ENCODE measurements around the gene PARD6A. TPM values are rescaled to one million over a fixed set of nuclear protein-coding genes. Genes with fewer than 3 reads are reported as not detected.
A peak's percentile ranks its signal among the peaks of the same experiment; 100 is the strongest.

The PARD6A gene
- total RNA-seq, 1 experiment from 2014 or later: 5.6 TPM

GRCh38 chr16:67666559-67667452 lies 6.0 kb downstream of the PARD6A start, which contains the start of the genes C16orf86 and ENKD1:
TSS of gene C16orf86 (plus strand) at chr16:67666814. CDS start at chr16:67666971, 157 bp downstream.
TSS of gene ENKD1 (minus strand) at chr16:67666750. CDS start at chr16:67666442, 308 bp downstream.
- ChIA-PET RAD21 (ENCODE audit: low non-redundant PET in 1 of 2, low total read pairs in 2 of 2, uncharacterized antibody in 2 of 2, unreplicated experiment in 2 of 2) (no interaction called here), POLR2A (no interaction called here), CTCF (interaction anchor here (1.3 to 2.7 kb wide), 3 partner anchors 120 to 186 kb away, joined by 6 to 22 read pairs (median 7); partner anchors contain the start of gene ATP6V0D1)
- H3K36me3 ChIP-seq (ENCODE audit: control insufficient read depth in 1 of 2, insufficient read depth in 2 of 2, low read length in 2 of 2): no peaks in the 10 kb centered on the region
- DNase-seq (ENCODE audit: low read depth, low spot score) (peak; percentile 32), ATAC-seq (peak; percentile 62)
- peak within 1 kb of the TSS; percentile 63 to 71 for H3K4me3 ChIP-seq (replicated peaks in 1 of 2; ENCODE audit: low read depth in 1 of 2, low read length in 2 of 2)
- intact Hi-C loops (cut with micrococcal nuclease): loop anchor here (1.0 to 10.0 kb wide), 2 partner anchors 105 to 712 kb away; partner anchors contain the start of gene CTCF
- peak within 1 kb of the TSS; percentile 78 for H3K9ac ChIP-seq (ENCODE audit: low read length)
- peak within 1 kb of the TSS; percentile 98 for H3K4me2 ChIP-seq (ENCODE audit: low read length)
- H3K9me2 ChIP-seq (ENCODE audit: insufficient read depth): no peaks in the 10 kb centered on the region
- H4K20me1 ChIP-seq (ENCODE audit: insufficient read depth): no peaks in the 10 kb centered on the region
- TF ChIP-seq CEBPB (IDR thresholded peaks at IDR 0.05; ENCODE audit: low read depth) (no peak), SP1 (IDR thresholded peaks at IDR 0.05; ENCODE audit: low read depth) (no peak), TCF7L2 (IDR thresholded peaks at IDR 0.05; ENCODE audit: borderline replicate concordance, extremely low read depth, insufficient read depth, insufficient read length) (no peak), SIN3A (IDR thresholded peaks at IDR 0.05; ENCODE audit: low read depth) (no peak), EZH2phosphoT487 (IDR thresholded peaks at IDR 0.05; ENCODE audit: borderline replicate concordance) (no peak), YY1 (IDR thresholded peaks at IDR 0.05; ENCODE audit: extremely low read depth, insufficient replicate concordance, low read depth, low read length) (peak; percentile 16), JUND (IDR thresholded peaks at IDR 0.05) (no peak), SRF (IDR thresholded peaks at IDR 0.05; ENCODE audit: low read depth) (no peak), POLR2A (IDR thresholded peaks at IDR 0.05; ENCODE audit: borderline replicate concordance, extremely low read depth, insufficient read depth, insufficient read length) (no peak), REST (IDR thresholded peaks at IDR 0.05; ENCODE audit: low read depth) (no peak), POLR2AphosphoS5 (IDR thresholded peaks at IDR 0.05; ENCODE audit: low read depth, low read length) (peak; percentile 44), CBX3 (IDR thresholded peaks at IDR 0.05; ENCODE audit: low read depth) (no peak)
- TF ChIP-seq, protein P1, sequence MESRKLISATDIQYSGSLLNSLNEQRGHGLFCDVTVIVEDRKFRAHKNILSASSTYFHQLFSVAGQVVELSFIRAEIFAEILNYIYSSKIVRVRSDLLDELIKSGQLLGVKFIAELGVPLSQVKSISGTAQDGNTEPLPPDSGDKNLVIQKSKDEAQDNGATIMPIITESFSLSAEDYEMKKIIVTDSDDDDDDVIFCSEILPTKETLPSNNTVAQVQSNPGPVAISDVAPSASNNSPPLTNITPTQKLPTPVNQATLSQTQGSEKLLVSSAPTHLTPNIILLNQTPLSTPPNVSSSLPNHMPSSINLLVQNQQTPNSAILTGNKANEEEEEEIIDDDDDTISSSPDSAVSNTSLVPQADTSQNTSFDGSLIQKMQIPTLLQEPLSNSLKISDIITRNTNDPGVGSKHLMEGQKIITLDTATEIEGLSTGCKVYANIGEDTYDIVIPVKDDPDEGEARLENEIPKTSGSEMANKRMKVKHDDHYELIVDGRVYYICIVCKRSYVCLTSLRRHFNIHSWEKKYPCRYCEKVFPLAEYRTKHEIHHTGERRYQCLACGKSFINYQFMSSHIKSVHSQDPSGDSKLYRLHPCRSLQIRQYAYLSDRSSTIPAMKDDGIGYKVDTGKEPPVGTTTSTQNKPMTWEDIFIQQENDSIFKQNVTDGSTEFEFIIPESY (IDR thresholded peaks at IDR 0.05; ENCODE audit: extremely low read depth, insufficient replicate concordance, low read length): no peak
- TF ChIP-seq, protein P2, sequence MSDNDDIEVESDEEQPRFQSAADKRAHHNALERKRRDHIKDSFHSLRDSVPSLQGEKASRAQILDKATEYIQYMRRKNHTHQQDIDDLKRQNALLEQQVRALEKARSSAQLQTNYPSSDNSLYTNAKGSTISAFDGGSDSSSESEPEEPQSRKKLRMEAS (IDR thresholded peaks at IDR 0.05): no peak
- peaks cover 5% of the 10 kb centered on the region; the same call in 1 of the 2 replicates for H3K79me2 ChIP-seq (ENCODE audit: insufficient read depth, low read length)
- no peak within 1 kb of the TSS for H2AFZ ChIP-seq (ENCODE audit: low read depth, low read length, poor library complexity, severe bottlenecking)
- no TSS peak for BruUV-seq (replicated peaks)
- H3K4me1 ChIP-seq (ENCODE audit: control insufficient read depth in 1 of 2, insufficient read depth in 2 of 2, low read length in 2 of 2): peaks cover 6 to 36% of the 10 kb centered on the region in 2 experiments; a peak in 3 of 4 replicates
- no peaks in the 10 kb centered on the region for H3K27me3 ChIP-seq (ENCODE audit: insufficient read depth, low read length)
- peak within 1 kb of the TSS; percentile 50; the same call in 1 of the 2 replicates for H3K27ac ChIP-seq (ENCODE audit: low read depth, low read length)
- H3K9me3 ChIP-seq (ENCODE audit: control insufficient read depth in 1 of 2, insufficient read depth in 1 of 2, low read depth in 1 of 2, low read length in 2 of 2): no peaks in the 10 kb centered on the region

Data from HCT116 (cell line).